Stimulated activated CD8-positive, alpha-beta memory T cell treated with anti-CD3 and anti-CD28 coated beads, Interleukin-2, amount 100 ng/mL, for 48 hours (primary cell): ENCODE measurements around the gene IL3.

Experiments
- DNase-seq, 2 donors: peaks; one replicate each; pipeline ENCODE4 v3.0.0-alpha.2; 2020; ENCODE audit warnings: low read depth in 2 of 2

Gene IL3

DNA sequence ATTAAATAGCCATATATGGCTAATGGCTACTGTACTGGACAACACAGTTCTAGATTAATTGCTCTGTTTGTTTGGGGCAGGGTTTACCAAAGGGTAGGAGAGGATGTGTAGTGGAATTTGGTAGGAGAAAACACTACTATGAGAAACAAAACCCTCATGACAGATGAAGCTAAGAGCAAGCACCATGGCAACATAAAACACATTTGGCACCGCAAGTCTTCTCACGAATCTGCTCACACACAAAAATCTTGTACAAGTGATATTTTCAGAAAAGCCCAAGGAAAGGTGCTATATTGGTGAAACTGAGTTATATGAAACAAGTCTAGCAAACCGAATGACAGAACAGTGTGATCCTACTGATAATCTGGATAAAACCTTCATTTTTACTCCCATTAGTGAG, 51.7 kb downstream of the IL3 start:
- DNase-seq = no peak
